ENCODE measurements around the gene AGT. TPM values are rescaled to one million over a fixed set of nuclear protein-coding genes. Genes with fewer than 3 reads are reported as not detected.
"Not testable (repeated sequence)": the region's sequence is repeated elsewhere in the genome, so short reads cannot be mapped to it uniquely, and the experiment has no call there.

The AGT gene
- polyA plus RNA-seq, 12 donors = 4.3 to 33.9 (median 15.0) TPM; not detected in 1

GRCh38 chr1:230696218-230696617 is 17.7 kb downstream of the AGT start:
- no peak for DNase-seq

DNA sequence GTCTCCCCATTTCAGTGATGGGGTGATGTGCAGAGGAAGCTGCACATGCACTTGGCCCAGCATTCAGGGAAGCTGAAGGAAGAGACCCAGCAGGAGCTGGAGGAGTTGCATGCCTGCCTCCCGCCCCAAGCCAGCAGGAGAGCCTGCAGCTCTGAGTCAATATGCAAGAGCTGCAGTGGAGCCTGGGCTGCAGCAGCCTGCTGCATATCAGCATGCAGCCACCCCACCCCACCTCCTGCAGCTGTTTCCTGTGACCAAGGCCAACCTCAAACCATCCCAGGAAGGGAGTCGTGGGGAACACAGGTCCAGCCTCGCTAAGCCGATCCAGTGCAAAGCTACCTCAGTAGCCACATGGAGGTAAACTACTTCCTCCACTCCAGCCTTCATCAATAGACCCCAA is 18.9 kb downstream of the AGT start:
- no peak for DNase-seq

DNA sequence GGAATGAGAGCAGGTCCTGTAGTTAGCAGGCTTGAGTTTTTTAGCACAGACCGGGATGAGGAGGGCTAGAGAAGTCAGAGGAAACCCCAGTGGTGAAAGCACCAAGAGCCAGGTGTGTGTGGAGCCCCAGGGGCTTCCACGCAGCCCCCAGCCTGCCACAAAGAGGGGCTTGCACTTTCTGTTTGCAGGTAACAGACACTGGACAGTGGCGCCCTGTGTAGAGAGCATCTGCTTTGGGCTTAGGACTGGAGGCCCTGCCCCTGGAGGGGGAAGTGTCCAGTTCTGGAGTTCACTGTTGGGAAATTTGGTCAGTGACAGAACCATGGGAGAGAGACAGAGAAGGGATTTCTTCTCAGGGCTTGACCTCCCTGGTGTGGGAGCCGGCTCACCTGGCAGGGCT is 19.5 kb downstream of the AGT start:
- DNase-seq = no peak

DNA sequence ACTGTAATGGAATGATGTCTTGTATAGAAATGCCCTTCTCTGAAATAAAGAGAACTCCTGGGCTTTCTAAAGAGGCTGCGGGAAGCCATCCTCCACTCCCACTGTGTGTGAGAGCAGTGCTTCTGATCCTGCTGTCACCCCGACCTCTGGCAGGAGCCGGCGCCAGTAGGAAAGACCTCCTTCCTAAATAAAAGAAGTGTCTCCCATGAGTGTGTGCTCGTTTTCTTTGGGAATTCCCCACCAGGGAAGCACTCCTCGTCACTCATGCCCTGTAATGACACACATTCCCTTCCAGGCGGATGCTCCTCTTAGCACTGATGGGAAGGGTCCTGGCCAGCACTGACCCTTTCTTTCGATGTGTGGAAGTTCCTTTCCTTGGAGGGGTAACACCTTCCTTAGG is 20.1 kb downstream of the AGT start:
- DNase-seq = no peak

DNA sequence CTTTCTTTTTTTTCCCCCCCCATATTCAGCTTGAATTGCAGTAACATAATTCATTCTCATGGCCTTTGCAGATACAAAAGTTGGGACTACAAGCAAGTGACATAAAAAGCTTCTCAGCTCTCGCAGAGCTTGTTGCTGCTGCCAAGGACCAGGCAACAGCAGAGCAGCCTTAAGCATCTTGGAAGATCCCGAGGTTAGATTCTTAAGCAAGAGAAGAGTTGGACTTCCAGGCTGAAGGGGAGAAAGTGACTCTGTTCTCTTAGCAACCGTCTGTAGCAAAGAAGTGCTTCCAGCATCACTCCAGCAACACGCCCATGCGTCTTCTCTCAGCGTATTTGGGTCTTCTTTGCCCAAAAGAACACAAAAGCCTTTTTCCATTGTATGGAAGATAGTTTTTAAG is 20.7 kb downstream of the AGT start:
- DNase-seq = no peak

GRCh38 chr1:230691615-230692014 is 22.3 kb downstream of the AGT start:
- no peak for DNase-seq

DNA sequence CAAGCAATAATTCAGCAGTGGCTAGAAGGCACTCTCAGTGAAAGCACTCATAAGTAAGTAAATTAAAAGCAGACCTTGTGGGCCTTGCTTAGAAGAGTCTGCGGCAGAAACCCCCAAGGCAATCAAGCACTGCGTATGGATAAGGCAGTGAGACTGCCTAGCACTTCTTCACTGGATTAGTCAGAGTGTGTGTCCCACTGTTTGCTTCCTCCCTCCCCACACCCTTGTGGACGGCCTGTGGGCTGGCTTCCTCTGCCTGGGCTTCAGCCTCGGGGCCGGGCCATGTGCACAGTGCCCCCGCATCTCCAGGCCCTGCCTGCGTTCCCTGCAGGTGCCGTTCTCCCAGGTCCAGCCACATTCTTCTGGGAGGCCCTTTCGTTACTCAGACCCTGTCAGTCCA is 23.8 kb downstream of the AGT start:
- DNase-seq = no peak

GRCh38 chr1:230686747-230687146 is 27.2 kb downstream of the AGT start:
- DNase-seq = no peak

- DNase-seq = no peak
Measured at GRCh38 chr1:230684998-230685397, 28.9 kb downstream of the AGT start.

DNA sequence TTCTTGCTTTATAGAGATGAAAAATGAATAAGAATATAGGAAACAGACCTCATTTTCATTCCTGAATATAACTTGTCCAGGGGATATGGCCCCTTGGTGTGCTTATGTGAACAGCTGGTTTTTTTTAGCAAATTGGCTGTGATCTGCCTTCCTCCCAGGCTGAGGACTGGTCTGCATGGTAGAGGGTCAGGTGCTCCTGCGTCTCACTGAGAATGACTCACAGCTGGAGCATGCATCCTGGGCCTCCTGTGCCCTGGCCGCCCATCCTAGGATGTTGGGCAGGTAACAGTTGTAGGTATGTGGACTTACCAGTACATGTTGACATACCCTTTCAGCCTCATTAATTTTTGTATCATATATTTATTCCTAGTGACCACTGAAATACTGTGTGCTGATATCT is 29.8 kb downstream of the AGT start:
- no peak for DNase-seq

GRCh38 chr1:230682882-230683610 is 30.9 kb downstream of the AGT start:
- DNase-seq = no peak

DNA sequence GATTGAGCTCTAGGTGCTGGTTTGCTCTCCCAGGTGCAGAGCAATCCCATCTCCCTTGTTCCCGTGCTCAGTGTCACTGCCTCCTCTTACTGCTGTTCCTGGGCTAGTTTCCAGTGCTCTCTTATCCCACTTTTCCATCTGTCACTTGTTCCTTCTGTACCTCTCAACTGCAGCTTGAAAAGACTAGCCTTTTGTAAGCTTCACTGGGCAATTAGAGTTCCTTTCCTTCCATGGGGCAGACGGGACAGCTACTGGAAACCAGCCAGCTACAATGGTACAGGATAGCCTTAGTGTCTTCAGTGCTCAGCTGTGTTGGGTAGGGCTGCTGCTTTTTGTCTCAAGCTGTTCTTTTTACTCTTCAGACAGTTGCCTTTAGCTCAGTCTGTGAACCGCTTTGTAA is 31.6 kb downstream of the AGT start:
- peak; percentile 32 for DNase-seq

- DNase-seq = peak; percentile 25
Measured at GRCh38 chr1:230681599-230681998, 32.3 kb downstream of the AGT start.

DNA sequence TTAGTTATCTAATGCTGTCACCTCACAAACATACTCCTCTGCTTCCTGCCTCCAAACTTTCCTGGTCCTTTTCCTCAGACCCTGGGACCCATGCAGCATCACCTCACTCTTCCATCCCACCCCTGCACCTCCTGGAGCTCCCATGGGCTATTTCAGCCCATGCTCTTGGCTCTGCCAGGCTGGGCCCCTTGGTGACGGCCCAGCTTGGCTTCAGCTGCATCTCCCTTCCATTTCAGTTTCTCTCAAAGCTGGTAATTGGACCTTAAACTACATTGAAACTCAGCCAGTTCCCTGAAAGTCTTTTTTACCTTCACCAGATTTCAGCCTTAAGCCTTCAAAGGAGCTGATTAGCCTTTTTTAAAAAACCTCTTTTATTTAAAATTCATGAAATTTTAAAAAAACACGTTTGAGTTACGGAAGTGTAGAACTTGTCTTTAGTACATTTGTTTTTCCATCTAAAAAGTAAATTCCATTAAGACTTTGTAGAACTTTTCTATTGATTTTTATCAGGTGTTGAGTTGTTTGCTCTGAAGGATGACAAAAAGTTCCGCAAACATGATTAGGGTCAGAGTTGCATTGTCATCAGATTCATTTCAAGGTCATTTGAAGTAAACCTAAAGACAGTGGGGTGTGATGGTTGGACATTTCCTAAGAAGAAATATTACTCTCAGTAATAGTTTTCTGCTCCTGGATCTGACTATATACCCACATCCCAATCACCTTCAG is 33.5 kb downstream of the AGT start:
- DNase-seq = no peak

- no peak for DNase-seq
Measured at GRCh38 chr1:230679825-230680224, 34.1 kb downstream of the AGT start.

DNA sequence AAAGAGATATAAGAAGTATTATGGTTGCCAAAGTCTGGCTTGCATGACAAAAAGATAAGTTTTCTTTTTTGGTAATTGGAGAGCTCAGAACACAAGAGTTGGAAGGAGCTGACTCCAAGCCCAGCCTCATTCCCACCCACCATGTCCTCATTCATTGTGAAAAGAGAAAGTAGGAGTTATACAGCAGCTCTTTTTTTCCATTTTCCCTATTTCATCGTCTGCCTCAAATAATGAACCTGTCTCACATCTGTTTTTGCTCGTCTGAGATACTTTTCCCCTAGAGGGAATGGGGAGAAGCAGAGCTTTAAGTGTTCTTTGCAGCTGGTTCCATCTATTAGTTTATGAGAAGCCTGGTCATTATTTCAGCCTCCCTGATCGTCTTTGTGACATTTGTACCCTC is 34.7 kb downstream of the AGT start:
- no peak for DNase-seq

- DNase-seq = no peak
Measured at GRCh38 chr1:230677200-230677599, 36.7 kb downstream of the AGT start.

GRCh38 chr1:230674581-230674980 is 39.3 kb downstream of the AGT start:
- DNase-seq = no peak

DNA sequence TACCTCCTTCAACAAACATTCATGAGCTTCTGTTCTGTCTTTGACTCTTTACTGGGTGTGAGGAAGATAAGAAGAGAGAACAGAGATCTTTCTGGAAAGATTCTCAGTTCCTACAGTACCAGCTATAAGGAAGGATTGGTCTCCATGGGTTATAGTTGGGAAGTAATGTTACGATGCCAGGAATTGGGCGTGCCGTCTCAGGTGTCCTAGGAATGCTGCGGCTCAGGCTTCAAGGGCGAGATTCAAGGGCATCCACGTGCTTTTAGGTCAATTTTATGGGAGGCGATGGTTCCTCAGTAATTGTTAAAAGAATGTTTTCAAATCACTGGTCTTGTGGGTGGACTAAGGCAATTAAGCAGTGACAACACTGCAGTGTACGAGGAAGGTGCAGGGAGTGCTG is 44.4 kb downstream of the AGT start:
- no peak for DNase-seq

GRCh38 chr1:230668227-230668626 is 45.7 kb downstream of the AGT start:
- no peak for DNase-seq

DNA sequence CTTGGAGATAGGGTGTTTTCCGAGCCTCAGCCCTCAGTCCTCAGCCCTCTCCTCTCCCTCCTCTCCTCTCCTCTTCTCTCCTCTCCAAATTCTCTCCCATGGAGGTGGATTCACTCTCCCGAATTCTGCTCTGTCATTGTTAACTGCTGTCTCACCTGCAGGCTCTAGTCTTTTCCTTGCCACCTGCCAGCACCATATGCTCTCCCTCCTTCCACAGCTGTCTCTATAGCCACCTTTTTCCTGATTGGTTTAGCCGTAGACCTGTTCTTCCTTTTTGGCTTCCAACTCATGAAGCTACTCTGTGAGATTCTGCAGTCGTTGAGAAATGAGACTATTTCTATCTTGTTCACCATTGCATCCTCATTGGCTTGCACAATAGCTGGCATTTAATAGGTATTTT is 51.9 kb downstream of the AGT start:
- no peak for DNase-seq

DNA sequence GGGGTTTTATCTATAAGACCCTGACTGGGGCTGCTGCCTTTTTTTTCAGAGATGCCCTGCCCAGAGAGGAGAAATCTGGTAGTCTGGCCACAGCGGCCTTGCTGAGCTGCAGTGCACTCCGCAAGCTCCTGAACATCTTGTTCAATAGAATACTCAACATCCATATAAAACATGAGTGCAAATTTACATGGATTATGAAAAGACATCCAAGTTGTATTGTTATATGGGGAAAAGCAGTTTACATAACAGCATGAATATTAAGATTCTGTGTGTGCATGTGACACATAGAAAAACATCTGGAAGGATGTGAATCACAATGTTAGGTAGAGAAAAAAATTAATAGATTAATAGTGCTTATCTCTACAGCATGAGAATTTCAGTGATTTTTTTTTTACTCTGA is 55.2 kb downstream of the AGT start:
- no peak for DNase-seq

DNA sequence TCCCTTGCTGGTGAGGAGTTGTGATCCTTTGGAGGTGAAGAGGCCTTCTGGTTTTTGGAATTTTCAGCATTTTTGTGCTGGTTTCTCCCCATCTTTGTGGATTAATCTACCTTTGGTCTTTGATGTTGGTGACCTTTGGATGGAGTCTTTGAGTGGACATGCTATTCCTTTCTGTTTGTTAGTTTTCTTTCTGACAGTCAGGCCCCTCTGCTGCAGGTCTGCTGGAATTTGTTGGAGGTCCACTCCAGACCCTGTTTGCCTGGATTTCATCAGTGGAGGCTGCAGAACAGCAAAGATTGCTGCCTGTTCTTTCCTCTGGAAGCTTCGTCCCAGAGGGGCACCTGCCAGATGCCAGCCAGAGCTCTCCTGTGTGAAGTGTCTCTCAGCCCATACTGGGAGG is 55.8 kb downstream of the AGT start:
- DNase-seq = not testable (repeated sequence)

- not testable (repeated sequence) for DNase-seq
Measured at GRCh38 chr1:230656719-230657118, 57.2 kb downstream of the AGT start.
